NCI-H2196 (cell line): ENCODE data around the gene PAK5.

Experiments
- DNase-seq: peaks from one replicate; lab custom pipeline; 2025; ENCODE audit not compliant: unreplicated experiment; lab: John Stamatoyannopoulos, UW

The PAK5 gene

DNA sequence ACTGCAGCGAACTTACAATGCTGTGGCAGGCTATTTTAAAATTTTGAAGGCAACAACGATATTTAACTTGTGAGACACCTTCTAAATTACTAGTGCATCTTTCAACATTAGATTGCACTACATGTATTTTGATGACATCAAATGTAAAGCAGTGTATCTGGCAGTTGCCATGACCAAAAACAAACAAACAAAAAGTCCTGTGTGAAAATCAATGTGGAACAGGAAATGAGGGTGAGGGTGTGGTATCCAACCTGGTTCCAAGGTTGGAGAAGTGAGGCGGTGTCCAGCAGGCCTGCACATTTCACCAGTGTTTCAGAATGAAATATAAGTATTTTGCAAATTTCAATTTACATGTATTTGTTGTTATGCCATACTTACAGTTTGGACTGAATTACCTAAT, 212.5 kb downstream of the PAK5 start:
- no peak for DNase-seq

DNA sequence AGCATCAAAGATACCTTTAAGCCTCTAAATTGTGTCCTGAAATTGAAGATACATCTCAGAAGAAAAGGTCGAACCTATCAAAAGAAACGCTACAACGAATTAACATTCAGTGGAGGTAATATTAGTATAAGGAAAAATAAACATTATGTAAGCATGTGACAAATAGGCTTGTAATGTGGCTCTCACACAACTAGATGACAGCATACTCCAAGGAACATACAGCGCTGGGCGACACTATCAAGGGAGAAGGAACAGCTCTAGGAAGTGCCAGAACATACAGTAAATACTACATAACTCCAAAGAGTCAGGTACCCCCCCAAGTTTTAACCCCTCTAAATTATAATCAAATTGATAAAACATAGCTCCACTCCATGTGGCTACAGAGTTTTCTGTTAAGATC, 220.9 kb downstream of the PAK5 start:
- DNase-seq, result peak; percentile 59

DNA sequence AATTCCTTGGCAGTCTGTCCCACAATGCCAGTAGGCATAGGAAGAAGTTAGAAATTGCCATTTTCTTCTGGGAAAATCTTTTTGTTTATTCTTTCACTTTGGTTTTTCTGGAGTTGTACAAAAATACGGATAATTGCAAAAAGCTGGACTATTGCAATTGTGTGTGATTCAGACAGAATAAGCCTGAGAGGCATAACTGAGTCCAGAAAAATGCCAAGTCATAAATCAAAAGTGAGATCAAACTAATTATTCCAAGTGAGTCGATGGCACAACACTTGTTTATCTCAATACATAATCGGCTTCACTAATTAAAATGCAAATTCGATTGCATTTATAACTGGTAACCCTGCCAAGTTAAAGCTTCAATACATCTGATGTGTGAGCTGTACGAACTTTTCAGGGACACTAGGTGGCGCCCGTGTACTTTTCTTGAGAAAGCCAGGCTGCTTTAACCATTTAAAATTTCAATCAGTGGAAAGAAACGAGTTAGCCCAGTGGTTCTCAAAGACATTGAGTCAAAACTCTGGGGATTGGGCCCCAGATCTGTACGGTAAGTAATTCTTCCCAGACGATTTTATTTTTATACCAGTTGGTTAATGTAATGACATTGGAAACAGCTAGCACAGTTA, 221.9 kb downstream of the PAK5 start:
- DNase-seq, result peak; percentile 73

- no peak for DNase-seq
These were observed 222.4 kb downstream of the PAK5 start for GRCh38 chr20:9616455-9616805.

DNA sequence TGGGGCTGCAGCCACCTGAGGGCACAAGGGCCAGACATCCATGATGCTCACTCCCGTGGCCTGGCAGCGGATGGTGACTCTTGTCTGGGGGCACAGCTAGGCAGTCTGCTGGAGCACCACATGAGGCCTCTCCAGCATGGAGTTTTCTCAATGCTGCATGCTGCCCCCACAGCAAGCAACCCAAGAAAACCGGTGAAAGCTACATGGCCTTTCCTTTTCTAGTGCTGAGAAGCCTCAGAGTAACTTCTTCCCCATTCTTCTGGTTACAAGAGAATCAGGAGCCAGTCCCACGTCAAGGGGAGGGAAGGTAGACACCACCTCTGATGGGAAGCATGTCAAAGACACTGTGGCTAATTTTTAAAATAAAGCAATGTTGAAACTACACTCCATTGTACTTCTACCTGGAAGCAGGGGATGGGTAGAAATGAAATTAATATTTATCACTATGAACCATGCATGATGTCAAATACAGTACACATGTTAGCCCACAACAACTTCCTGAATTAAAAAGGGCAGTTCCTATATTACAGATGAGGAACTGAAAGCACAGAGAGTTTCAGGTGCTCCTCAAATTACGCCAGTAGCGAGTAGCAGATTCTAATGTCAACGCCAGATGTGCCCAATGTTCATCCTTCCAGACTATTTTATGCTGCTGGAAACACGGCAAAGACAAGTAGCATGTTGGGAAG, 223.0 kb downstream of the PAK5 start:
- no peak for DNase-seq

DNA sequence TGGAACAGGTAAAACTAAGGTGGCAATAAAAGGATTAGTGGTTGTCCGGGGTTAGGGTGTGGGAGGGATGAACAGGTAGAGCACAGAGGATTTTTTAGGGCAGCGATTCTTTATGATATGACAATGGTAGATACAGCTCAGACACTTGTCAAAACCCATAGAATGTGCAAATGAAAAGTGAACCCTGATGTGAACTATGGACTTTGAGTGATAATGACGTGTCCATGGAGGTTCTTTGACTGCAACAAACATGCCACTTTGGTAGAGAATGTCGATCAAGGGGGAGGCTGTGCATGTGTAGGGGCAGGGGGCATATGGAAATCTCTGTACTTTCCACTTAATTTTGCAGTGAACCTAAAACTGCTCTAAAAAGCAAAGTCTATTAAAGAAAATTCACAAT, 223.8 kb downstream of the PAK5 start:
- DNase-seq, result no peak

- no peak for DNase-seq
These were observed 225.0 kb downstream of the PAK5 start for GRCh38 chr20:9613871-9614270.

DNA sequence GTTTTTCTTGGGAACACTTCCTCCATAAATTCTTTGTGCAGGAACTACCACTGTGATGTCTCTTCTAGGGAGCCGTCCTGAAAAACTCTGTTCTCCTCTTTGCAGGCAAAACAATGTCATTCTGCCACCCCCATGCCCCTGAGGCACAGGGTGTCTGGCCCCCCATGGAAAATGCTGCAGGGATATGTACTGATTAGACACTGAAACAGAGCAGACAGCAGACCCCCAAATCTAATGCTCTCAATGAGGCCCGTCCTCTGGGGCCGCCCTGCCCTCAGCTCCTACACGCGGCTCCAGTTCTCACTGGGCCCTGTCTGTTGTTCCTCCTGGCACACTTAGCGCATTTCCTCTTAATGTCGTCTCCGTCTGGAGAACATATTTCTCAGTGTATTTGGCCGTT, 227.0 kb downstream of the PAK5 start:
- DNase-seq, result no peak

GRCh38 chr20:9610665-9611064, 228.2 kb downstream of the PAK5 start:
- no peak for DNase-seq

GRCh38 chr20:9609887-9610502, 228.9 kb downstream of the PAK5 start:
- DNase-seq, result peak; percentile 71

DNA sequence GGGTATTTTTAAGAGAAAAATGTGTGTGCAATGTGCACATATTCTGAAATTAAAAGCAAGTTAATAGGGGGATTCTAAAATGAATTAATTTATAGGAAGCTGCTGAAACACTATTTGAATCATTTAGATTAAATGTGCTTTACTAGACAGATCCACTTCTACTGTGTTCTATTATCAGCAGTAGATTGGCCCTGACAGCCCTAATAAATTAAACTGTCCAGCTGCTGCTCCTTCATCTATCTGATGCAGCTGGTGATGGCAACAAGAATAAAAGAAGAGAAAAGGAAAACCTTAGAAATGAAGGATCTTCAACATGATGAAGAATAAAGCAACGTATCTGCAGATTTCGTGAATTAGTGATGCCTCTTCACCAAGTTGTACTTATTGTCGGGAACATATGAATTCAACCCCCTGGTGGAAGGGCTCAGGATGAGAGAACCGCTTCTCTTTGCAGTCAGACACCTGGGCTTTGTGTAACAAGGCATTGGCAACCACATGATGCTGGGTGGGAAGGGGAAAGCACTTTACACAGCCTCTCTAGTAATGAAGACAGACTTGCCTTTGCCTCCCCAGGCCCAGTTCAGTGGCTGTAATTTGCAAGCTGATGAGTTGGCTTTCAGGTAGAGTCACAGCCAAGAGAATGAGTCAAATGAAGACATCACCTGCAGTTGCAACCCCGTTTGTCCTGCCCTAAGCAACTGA, 230.1 kb downstream of the PAK5 start:
- DNase-seq, result no peak

- DNase-seq, result no peak
These were observed 236.1 kb downstream of the PAK5 start for GRCh38 chr20:9602847-9603183.

- no peak for DNase-seq
These were observed 238.3 kb downstream of the PAK5 start for GRCh38 chr20:9600562-9600961.

DNA sequence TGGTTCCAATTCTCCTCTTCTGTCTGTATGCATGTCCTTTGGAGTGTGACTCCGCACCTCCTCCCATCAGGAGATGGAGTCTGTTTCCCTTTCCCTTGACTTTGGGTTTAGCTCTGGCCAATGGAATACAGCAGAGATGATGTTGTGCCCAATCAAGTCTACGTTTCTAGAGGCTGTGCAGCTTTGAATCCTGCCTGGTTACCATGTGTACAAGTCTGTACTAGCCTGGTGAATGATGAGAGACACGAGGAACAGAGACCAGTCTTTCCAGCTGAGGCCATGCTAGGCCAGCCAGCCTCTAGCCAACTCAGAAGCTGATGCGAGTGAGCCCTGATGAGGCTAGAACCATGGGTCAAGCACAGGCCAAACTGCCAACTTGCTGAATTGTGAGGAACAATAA, 241.3 kb downstream of the PAK5 start:
- no peak for DNase-seq

- DNase-seq, result no peak
These were observed 243.1 kb downstream of the PAK5 start for GRCh38 chr20:9595763-9596162.

DNA sequence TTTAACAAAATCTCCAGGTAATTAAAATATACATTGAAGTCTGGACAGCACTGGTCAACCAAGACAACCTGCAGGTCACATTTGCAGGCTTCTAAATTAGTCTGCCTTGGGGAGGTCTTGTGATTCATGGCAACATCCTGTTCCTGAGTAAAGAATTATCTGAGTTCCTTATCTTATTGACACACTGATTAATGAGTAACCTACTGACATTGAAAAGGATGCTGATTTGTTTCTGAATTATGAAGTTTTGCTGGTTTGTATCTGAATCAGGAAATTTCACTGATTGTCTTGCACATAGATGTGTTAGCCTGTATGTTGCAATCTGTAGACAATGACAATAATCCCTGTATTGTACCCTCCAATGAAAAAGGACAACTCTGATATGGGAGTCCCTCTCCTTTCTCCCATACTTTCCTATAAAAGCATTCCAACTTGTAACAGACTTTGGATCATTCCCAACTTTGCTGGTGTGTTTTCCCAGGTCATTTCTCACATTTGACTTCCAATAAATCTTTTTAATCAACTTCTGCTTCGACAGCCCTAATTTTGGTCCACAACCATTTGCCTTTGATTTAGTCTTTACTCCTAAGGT, 244.5 kb downstream of the PAK5 start:
- no peak for DNase-seq

- no peak for DNase-seq
These were observed 246.5 kb downstream of the PAK5 start for GRCh38 chr20:9592419-9592818.

- no peak for DNase-seq
These were observed 247.8 kb downstream of the PAK5 start for GRCh38 chr20:9591080-9591479.

- DNase-seq, result no peak
These were observed 248.7 kb downstream of the PAK5 start for GRCh38 chr20:9590189-9590588.

DNA sequence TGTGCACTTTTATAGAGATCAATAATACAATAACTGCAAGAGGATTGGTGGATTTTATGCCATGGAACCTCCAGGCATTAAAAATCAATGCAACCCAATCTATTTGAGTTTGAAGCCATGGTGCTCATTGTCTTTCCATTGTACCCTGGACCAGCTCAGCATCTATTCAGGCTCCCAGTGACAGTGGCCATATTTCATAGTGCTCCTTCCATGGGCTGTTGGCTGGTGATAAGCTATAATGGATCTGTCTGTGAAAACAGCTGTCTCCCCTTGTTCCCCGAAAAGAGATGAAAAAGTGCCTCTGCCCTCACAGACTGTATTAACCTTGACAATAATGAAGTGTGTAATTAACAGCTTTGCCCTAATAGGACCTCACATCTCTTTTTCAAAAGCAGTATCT, 250.2 kb downstream of the PAK5 start:
- DNase-seq, result no peak

DNA sequence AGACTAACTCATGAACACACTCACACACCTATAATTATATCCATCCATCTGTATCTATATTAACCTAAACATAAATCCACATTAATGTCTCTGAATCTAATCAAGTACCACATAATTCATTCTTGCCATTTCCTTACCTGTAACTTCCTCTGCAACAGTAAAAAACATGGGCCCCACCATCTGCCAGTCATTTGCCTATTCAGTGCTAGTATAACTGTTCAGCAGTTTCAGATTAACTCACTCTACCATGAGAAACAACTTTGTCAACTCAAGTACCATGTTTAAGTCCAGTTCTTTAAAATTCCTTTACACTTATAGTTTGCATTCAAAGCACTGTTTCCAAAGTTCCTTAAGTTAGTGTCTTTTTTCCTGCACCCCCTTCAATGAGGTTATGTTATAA, 255.7 kb downstream of the PAK5 start:
- no peak for DNase-seq

GRCh38 chr20:9582137-9582536, 256.7 kb downstream of the PAK5 start:
- no peak for DNase-seq
